ENCODE measurements around the gene GPR12. TPM values are rescaled to one million over a fixed set of nuclear protein-coding genes. Genes with fewer than 3 reads are reported as not detected.

The GPR12 gene
- total RNA-seq, 2 donors from 2014 or later = 0.05 to 0.30 TPM

GRCh38 chr13:26771796-26772195 lies 11.2 kb upstream of the GPR12 start:
- Histone ChIP-seq H3K27ac (no peak overlapping the region), H3K4me1 (no peaks in the 10 kb centered on the region), H3K36me3 (no peaks in the 10 kb centered on the region), H3K9me3 (no peaks in the 10 kb centered on the region), H3K4me3 (no peak overlapping the region), H3K9ac (ENCODE audit: low read depth in 2 of 2, low read length in 2 of 2) (no peak overlapping the region), H3K27me3 (no peaks in the 10 kb centered on the region)
- intact Hi-C loops (cut with DNase I) = no loop called here
- no peak for TF ChIP-seq CTCF (IDR thresholded peaks at IDR 0.05)
- DNase-seq = no peak

GRCh38 chr13:26762745-26763345 lies 2.3 kb upstream of the GPR12 start:
- Histone ChIP-seq H3K9ac (ENCODE audit: low read depth in 2 of 2, low read length in 2 of 2) (no peak overlapping the region), H3K36me3 (no peaks in the 10 kb centered on the region), H3K9me3 (no peaks in the 10 kb centered on the region), H3K4me3 (no peak overlapping the region), H3K27me3 (peaks cover 24% of the 10 kb centered on the region), H3K27ac (no peak overlapping the region), H3K4me1 (no peaks in the 10 kb centered on the region)
- TF ChIP-seq CTCF (IDR thresholded peaks at IDR 0.05) = no peak
- intact Hi-C loops (cut with DNase I) = no loop called here
- no peak for DNase-seq

- Histone ChIP-seq H3K4me3 (no peak overlapping the region), H3K27ac (no peak overlapping the region), H3K36me3 (no peaks in the 10 kb centered on the region), H3K27me3 (peaks cover 31% of the 10 kb centered on the region), H3K4me1 (no peaks in the 10 kb centered on the region), H3K9me3 (no peaks in the 10 kb centered on the region), H3K9ac (ENCODE audit: low read depth in 2 of 2, low read length in 2 of 2) (no peak overlapping the region)
- no peak for DNase-seq
- no peak for TF ChIP-seq CTCF (IDR thresholded peaks at IDR 0.05)
- intact Hi-C loops (cut with DNase I) = no loop called here
These were observed 421 bp upstream of the GPR12 start for GRCh38 chr13:26760832-26761582.

- Histone ChIP-seq H3K4me1 (no peaks in the 10 kb centered on the region), H3K27me3 (peaks cover 31% of the 10 kb centered on the region), H3K4me3 (no peak overlapping the region), H3K9ac (ENCODE audit: low read depth in 2 of 2, low read length in 2 of 2) (no peak overlapping the region), H3K36me3 (no peaks in the 10 kb centered on the region), H3K9me3 (no peaks in the 10 kb centered on the region), H3K27ac (no peak overlapping the region)
- no peak for DNase-seq
- intact Hi-C loops (cut with DNase I) = no loop called here
- no peak for TF ChIP-seq CTCF (IDR thresholded peaks at IDR 0.05)
These were observed 1.2 kb downstream of the GPR12 start for GRCh38 chr13:26759249-26759906.

- Histone ChIP-seq H3K27me3 (peaks cover 31% of the 10 kb centered on the region), H3K4me1 (no peaks in the 10 kb centered on the region), H3K27ac (no peak overlapping the region), H3K9ac (ENCODE audit: low read depth in 2 of 2, low read length in 2 of 2) (no peak overlapping the region), H3K4me3 (no peak overlapping the region), H3K36me3 (no peaks in the 10 kb centered on the region), H3K9me3 (no peaks in the 10 kb centered on the region)
- DNase-seq = no peak
- intact Hi-C loops (cut with DNase I) = no loop called here
- no peak for TF ChIP-seq CTCF (IDR thresholded peaks at IDR 0.05)
These were observed 2.0 kb downstream of the GPR12 start for GRCh38 chr13:26758496-26759157.

Data from colonic mucosa (tissue), 4 donors.